Measurements from ENCODE around the gene UEVLD.

DNA sequence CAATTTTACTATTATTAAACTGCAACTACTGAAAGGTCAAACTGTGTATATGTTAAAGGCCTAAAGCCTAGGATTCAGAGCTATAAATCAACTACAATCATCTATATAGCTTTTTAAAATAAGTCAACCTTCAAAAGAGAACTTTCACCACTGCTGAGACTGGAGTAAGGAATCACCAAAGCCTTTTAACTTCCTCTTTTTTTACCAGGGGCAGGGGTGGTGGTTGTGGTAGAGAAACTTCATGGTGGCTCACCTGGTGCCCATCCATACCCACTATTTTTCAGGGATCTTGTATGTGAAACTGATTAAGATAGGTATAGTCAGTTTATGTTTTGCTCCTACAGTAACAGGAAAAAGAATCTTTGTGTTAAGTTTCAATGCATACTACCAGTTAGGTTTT lies 93.3 kb downstream of the UEVLD start:
- no peak for TF ChIP-seq POLR2A (IDR thresholded peaks at IDR 0.05)
- TF ChIP-seq, protein P1, sequence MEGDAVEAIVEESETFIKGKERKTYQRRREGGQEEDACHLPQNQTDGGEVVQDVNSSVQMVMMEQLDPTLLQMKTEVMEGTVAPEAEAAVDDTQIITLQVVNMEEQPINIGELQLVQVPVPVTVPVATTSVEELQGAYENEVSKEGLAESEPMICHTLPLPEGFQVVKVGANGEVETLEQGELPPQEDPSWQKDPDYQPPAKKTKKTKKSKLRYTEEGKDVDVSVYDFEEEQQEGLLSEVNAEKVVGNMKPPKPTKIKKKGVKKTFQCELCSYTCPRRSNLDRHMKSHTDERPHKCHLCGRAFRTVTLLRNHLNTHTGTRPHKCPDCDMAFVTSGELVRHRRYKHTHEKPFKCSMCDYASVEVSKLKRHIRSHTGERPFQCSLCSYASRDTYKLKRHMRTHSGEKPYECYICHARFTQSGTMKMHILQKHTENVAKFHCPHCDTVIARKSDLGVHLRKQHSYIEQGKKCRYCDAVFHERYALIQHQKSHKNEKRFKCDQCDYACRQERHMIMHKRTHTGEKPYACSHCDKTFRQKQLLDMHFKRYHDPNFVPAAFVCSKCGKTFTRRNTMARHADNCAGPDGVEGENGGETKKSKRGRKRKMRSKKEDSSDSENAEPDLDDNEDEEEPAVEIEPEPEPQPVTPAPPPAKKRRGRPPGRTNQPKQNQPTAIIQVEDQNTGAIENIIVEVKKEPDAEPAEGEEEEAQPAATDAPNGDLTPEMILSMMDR (IDR thresholded peaks at IDR 0.05), result no peak

Data from esophagus squamous epithelium (tissue), 4 donors.